Neural cell (in vitro differentiated cells): Measurements from ENCODE around the gene PDPK1.
"Not testable (repeated sequence)": the region's sequence is repeated elsewhere in the genome, so short reads cannot be mapped to it uniquely, and the experiment has no call there.

ENCODE experiments used
- CTCF ChIP-seq: fragments of 450-650 bp; IDR thresholded peaks from 2 replicates; pipeline ENCODE4 v1.5.1; 2014; ENCODE audit warnings: antibody characterized with exemption, mild to moderate bottlenecking, moderate library complexity; ENCODE audit not compliant: poor library complexity, severe bottlenecking
- EZH2 ChIP-seq: fragments of 200-600, 300-800 bp; shearing (Covaris generic), sonication (generic); IDR thresholded peaks from 2 replicates; pipeline ENCODE4 v1.6.1; 2014; ENCODE audit warnings: antibody characterized with exemption, low read length, borderline replicate concordance, mild to moderate bottlenecking; ENCODE audit not compliant: insufficient read depth, poor library complexity, severe bottlenecking
- REST ChIP-seq: IDR thresholded peaks from 2 replicates; pipeline ENCODE4 v1.6.1; 2012; ENCODE audit warnings: borderline replicate concordance
- TAF1 ChIP-seq: IDR thresholded peaks from 2 replicates; pipeline ENCODE4 v1.6.1; 2012; ENCODE audit warnings: low read depth

GRCh38 chr16:2627075-2627474 lies 89.3 kb downstream of the PDPK1 start:
- not testable (repeated sequence) for TF ChIP-seq TAF1, CTCF, EZH2, REST
